Adipose tissue (tissue), 3 donors: ENCODE measurements around the gene GPC6. TPM values are rescaled to one million over a fixed set of nuclear protein-coding genes. Genes with fewer than 3 reads are reported as not detected.

Experiments
- H3K27ac ChIP-seq: one replicate; pipeline ENCODE4 v1.5.1; 2013; ENCODE audit warnings: low read depth, low read length
- WGBS, 3 donors: extraction: QIAGEN DNeasy Blood & Tissue Kit; methylation state at CpG; one replicate each; pipeline ENCODE4 v1.1.7; 2013; 5-methylcytosine and 5-hydroxymethylcytosine counted together
- polyA plus RNA-seq, 3 donors: library from polyadenylated mRNA; stranded (reverse); fragments of 200-250 nt; gene quantifications; one replicate each; pipeline ENCODE4 v1.2.3, GENCODE V29; 2013
- donor health status: healthy with polysubstance abuse.
- donor health status: Bipolar disorder and iron deficiency.
- donor health status: healthy.

The GPC6 gene
- polyA plus RNA-seq, 3 donors: 0.72 to 8.5 (median 5.8) TPM

- H3K27ac ChIP-seq: no peak overlapping the region
- WGBS, 3 donors: 62 to 64% (median 62%) methylated on average over 3 of the region's 3 CpGs
These were observed 278.7 kb downstream of the GPC6 start for GRCh38 chr13:93505104-93505952.

DNA sequence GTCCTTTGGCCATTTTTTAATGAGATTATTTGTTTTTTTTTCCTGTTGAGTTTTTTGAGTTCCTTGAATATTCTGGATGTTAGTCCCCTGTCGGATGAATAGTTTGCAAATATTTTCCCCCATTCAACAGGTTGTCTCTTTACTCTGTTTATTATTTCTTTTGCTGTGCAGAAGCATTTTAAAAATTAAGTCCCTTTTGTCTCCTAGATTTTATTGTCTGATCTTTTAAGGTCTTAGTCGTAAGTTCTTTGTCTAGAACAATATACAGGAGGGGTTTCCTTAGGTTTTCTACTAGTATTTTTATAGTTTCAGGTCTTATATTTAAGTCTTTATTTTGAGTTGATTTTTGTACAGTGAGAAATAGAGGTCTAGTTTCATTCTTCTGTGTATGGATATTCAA lies 284.4 kb downstream of the GPC6 start:
- WGBS, 3 donors: 45 to 47% (median 46%) methylated on average over 2 of the region's 2 CpGs
- H3K27ac ChIP-seq: no peak overlapping the region

- H3K27ac ChIP-seq: no peak overlapping the region
These were observed 288.7 kb downstream of the GPC6 start for GRCh38 chr13:93515267-93515666.

GRCh38 chr13:93517658-93518057 lies 291.1 kb downstream of the GPC6 start:
- no peak overlapping the region for H3K27ac ChIP-seq

GRCh38 chr13:93521307-93521706 lies 294.7 kb downstream of the GPC6 start:
- 60 to 77% (median 70%) methylated on average over 2 of the region's 2 CpGs for whole genome bisulfite sequencing, 3 donors
- H3K27ac ChIP-seq: no peak overlapping the region

- 64 to 84% (median 69%) methylated on average over 3 of the region's 3 CpGs for WGBS, 3 donors
- no peak overlapping the region for H3K27ac ChIP-seq
These were observed 295.9 kb downstream of the GPC6 start for GRCh38 chr13:93522501-93522900.

- no peak overlapping the region for H3K27ac ChIP-seq
These were observed 298.5 kb downstream of the GPC6 start for GRCh38 chr13:93525087-93525486.

- 71 to 75% (median 74%) methylated on average over 2 of the region's 2 CpGs for WGBS, 3 donors
- no peak overlapping the region for H3K27ac ChIP-seq
These were observed 301.2 kb downstream of the GPC6 start for GRCh38 chr13:93527748-93528297.

- 72 to 87% (median 74%) methylated on average over 2 of the region's 2 CpGs for WGBS, 3 donors
- H3K27ac ChIP-seq: no peak overlapping the region
These were observed 303.4 kb downstream of the GPC6 start for GRCh38 chr13:93529961-93530360.

GRCh38 chr13:93534181-93534700 lies 307.6 kb downstream of the GPC6 start:
- H3K27ac ChIP-seq: no peak overlapping the region
- WGBS, 3 donors: 53 to 69% (median 63%) methylated on average over 6 of the region's 6 CpGs

- no peak overlapping the region for H3K27ac ChIP-seq
- 93 to 97% (median 94%) methylated on average over 1 of the region's 1 CpG for WGBS, 3 donors
These were observed 308.6 kb downstream of the GPC6 start for GRCh38 chr13:93535251-93535650.

- H3K27ac ChIP-seq: no peak overlapping the region
- 82 to 85% (median 84%) methylated on average over 6 of the region's 6 CpGs for WGBS, 3 donors
These were observed 313.3 kb downstream of the GPC6 start for GRCh38 chr13:93539914-93540313.

DNA sequence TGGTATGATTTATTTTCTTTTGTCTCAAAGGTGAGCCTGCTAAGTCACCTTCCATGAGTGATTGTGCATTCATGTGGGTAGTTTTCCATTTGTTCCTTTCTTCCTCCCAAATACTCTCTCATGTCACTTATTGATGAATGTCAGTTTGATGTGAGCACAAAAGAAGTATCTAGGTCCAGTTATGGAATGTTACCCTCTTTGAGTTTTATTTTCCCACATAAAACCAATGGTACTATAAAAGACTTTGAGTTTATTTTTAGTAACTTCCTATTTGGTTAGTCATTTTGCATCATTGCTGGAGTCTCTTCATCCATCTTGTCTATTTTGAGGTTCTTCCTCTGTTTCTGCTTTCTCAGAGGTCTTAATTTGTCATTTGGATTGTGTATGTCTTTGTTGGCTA lies 321.3 kb downstream of the GPC6 start:
- no peak overlapping the region for H3K27ac ChIP-seq

- H3K27ac ChIP-seq: no peak overlapping the region
- WGBS, 3 donors: 80 to 84% (median 82%) methylated on average over 4 of the region's 4 CpGs
These were observed 322.9 kb downstream of the GPC6 start for GRCh38 chr13:93549326-93550005.

DNA sequence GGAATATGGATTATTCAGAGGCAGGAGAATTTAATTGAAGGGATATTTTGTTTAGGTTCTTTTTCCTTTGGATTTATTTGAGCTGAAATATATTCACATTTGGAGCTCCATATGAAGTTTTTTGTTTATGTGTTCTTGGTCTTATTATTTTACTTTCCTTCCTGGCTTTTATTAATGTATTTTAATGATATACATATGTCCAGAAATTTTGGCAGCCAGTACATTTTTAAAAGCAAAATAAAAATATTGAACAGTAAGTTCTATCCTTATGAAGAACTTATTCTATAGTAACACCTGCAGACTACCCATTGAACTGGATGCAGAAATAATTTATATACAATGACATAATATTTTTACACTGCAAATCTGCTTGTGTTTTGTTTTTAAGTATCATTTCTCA lies 323.6 kb downstream of the GPC6 start:
- no peak overlapping the region for H3K27ac ChIP-seq

DNA sequence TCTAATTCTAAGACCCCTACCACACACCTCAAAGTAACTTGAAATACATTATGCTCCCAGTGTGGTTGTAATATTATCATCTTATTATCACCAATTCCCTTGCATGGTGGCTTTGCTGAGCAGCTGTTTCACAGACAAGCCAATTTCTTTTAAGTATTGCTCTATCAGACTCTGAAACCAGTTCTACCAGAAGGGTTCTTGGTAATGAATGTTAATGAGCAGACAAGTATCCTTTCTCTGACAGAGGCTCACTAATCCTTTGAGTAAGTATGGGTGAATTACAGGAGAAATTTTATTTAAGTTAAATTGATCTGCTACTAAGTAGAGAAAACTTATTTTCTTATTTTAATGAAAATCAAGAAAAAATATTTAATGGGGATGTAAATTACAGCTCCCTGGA lies 326.0 kb downstream of the GPC6 start:
- no peak overlapping the region for H3K27ac ChIP-seq

DNA sequence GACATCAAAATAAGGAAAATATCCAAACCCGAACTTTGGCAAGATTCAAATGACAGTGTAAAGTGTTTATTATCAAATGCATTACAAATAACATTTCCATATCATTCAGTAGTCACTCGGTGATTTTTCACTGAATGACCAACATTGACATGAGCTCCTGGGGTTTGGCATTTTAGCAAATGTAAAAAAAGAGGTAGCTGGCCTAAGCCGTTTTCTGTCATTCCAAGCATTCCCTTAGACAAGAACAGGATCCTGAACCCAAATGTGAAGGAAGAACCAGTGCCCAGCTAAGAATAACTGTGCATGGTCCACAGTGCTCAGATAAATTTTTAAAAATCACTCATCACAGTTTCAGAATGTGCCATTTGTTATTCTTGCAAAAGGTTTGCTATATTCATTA lies 327.9 kb downstream of the GPC6 start:
- 74 to 76% (median 74%) methylated on average over 3 of the region's 3 CpGs for WGBS, 3 donors
- H3K27ac ChIP-seq: no peak overlapping the region

DNA sequence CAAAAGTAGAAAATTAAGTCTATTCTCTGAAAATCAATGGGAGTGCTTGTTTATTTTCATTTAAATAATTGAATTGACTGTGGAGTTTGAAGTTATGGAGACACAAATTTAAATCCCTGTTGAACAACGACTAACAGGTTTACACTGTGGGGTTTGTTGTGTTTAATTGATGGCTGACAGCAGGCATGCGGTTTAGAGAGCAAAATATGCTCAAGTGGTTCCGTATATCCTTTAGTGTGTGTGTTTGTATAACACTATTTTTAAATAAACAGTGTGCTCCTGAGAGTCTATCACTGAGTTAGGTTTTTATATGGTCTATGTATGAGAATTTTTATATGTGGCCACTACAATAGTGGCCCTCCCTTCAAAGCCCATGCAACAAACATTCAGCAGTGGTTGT lies 332.0 kb downstream of the GPC6 start:
- H3K27ac ChIP-seq: no peak overlapping the region
- WGBS, 3 donors: 57 to 70% (median 69%) methylated on average over 3 of the region's 3 CpGs

DNA sequence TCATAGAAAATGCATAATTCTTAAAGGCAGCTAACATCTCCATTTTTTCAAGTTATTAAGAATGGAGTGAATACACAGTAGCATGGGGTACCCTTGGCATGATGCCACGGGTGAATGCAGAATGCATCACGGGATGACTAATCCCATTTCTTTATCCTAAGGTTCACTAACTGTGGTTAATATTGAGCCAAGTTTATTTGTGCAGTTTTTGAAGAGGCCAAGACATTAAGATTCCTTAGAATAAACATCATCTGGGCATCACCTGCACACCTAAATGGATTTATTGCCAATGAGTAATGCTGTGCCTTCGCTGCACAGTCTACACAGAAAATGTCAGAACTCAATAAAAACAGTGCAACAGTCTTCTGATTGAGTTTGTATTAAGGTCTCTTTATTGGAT lies 333.1 kb downstream of the GPC6 start:
- WGBS, 3 donors: 70 to 76% (median 76%) methylated on average over 3 of the region's 3 CpGs
- H3K27ac ChIP-seq: no peak overlapping the region
